PFSK-1 (cell line): Measurements from ENCODE around the gene FARS2.

ENCODE experiments used
- FOXP2 ChIP-seq: optimal IDR thresholded peaks from 2 replicates; pipeline ENCODE3; 2011; ENCODE audit warnings: borderline replicate concordance, control low read depth, inconsistent platforms; ENCODE audit not compliant: insufficient read depth; ENCODE audit errors: extremely low read length, extremely low read depth
- POLR2AphosphoS5 ChIP-seq: IDR thresholded peaks from 2 replicates; pipeline ENCODE4 v1.6.1; 2012; ENCODE audit warnings: low read depth, mild to moderate bottlenecking, control low read depth, low read length, moderate library complexity
- REST ChIP-seq, 2 experiments: IDR thresholded peaks; 2 replicates each; pipeline versions ENCODE4 v1.6.1 to v1.8.0; 2011 to 2012; ENCODE audit warnings: low read depth in 2 of 2, low read length in 2 of 2, control low read depth in 1 of 2, inconsistent platforms in 1 of 2, mild to moderate bottlenecking in 1 of 2, moderate library complexity in 1 of 2; ENCODE audit not compliant: insufficient read depth in 1 of 2
- SIN3A ChIP-seq: IDR thresholded peaks from 2 replicates; pipeline ENCODE4 v1.6.1; 2012; ENCODE audit warnings: mild to moderate bottlenecking, low read length, moderate library complexity, borderline replicate concordance; ENCODE audit not compliant: insufficient read depth
- TAF1 ChIP-seq: IDR thresholded peaks from 2 replicates; pipeline ENCODE4 v1.6.1; 2012; ENCODE audit warnings: low read length, control low read depth, borderline replicate concordance; ENCODE audit not compliant: insufficient read depth

The FARS2 gene

GRCh38 chr6:5713519-5713918 lies 452.2 kb downstream of the FARS2 start:
- TF ChIP-seq SIN3A (no peak), REST (IDR thresholded peaks at IDR 0.05; ENCODE audit: insufficient read depth in 1 of 2, low read depth in 2 of 2, low read length in 2 of 2) (no peak), POLR2AphosphoS5 (no peak), TAF1 (no peak), FOXP2 (no peak)

- TF ChIP-seq POLR2AphosphoS5 = no peak
- no peak for TF ChIP-seq FOXP2
- no peak for TF ChIP-seq TAF1
- TF ChIP-seq SIN3A = no peak
- TF ChIP-seq REST (IDR thresholded peaks at IDR 0.05; ENCODE audit: insufficient read depth in 1 of 2, low read depth in 2 of 2, low read length in 2 of 2) = no peak
Measured at GRCh38 chr6:5718231-5718947, 457.1 kb downstream of the FARS2 start.

GRCh38 chr6:5723841-5724691 lies 462.8 kb downstream of the FARS2 start:
- no peak for TF ChIP-seq FOXP2
- no peak for TF ChIP-seq POLR2AphosphoS5
- no peak for TF ChIP-seq TAF1
- no peak for TF ChIP-seq REST (IDR thresholded peaks at IDR 0.05; ENCODE audit: insufficient read depth in 1 of 2, low read depth in 2 of 2, low read length in 2 of 2)
- no peak for TF ChIP-seq SIN3A

- TF ChIP-seq REST (IDR thresholded peaks at IDR 0.05; ENCODE audit: insufficient read depth in 1 of 2, low read depth in 2 of 2, low read length in 2 of 2) = no peak
- no peak for TF ChIP-seq FOXP2
- no peak for TF ChIP-seq POLR2AphosphoS5
- no peak for TF ChIP-seq TAF1
- no peak for TF ChIP-seq SIN3A
Measured at GRCh38 chr6:5724911-5725310, 463.6 kb downstream of the FARS2 start.
